SK-N-SH (cell line): ENCODE measurements around the gene LSM14B. TPM values are rescaled to one million over a fixed set of nuclear protein-coding genes. Genes with fewer than 3 reads are reported as not detected.

Source experiments
- CTCF ChIA-PET: fragments of 300-600, 350-600 bp; formaldehyde crosslinking; extraction: SDS; loops from one replicate; lab custom pipeline; 2021; lab: Yijun Ruan, JAX
- POLR2A ChIA-PET: fragments of 350-600 bp; sonication (Branson Sonifier 250); formaldehyde crosslinking; extraction: SDS; loops from one replicate; lab custom pipeline; 2020; ENCODE audit warnings: antibody characterized with exemption, inconsistent platforms; lab: Yijun Ruan, JAX
- DNase-seq: peaks from one replicate; pipeline ENCODE4 v3.0.0; 2012
- H2AFZ ChIP-seq: fragments of 200-600 bp; sonication (generic); 2 replicates; pipeline ENCODE4 v1.8.1; 2016; ENCODE audit warnings: antibody characterized with exemption, mild to moderate bottlenecking, low read depth
- H3F3A ChIP-seq: fragments of 200-600 bp; sonication (generic); replicated peaks from 2 replicates; pipeline ENCODE3; 2016; ENCODE audit warnings: antibody characterized with exemption, mild to moderate bottlenecking; ENCODE audit not compliant: insufficient read depth
- H3K27ac ChIP-seq, 2 experiments: fragments of 200-500 bp in 1 of 2; fragments of 200-600 bp in 1 of 2; sonication (Bioruptor generic) in 1 of 2; sonication (generic), shearing (Covaris generic) in 1 of 2; 2 replicates each; pipeline versions ENCODE4 v1.5.1 to v1.6.1; 2014 to 2016; ENCODE audit warnings: low read depth in 2 of 2, inconsistent platforms in 1 of 2, low read length in 1 of 2, mild to moderate bottlenecking in 1 of 2, mixed read lengths in 1 of 2
- H3K27me3 ChIP-seq: fragments of 200-600 bp; sonication (generic), shearing (Covaris generic); 2 replicates; pipeline ENCODE4 v1.6.1; 2016; ENCODE audit warnings: mixed run types; ENCODE audit not compliant: insufficient read depth
- H3K36me3 ChIP-seq, 2 experiments: fragments of 200-500 bp in 1 of 2; fragments of 200-600 bp in 1 of 2; sonication (Bioruptor generic) in 1 of 2; sonication (generic) in 1 of 2; replicated peaks in 1 of 2; 2 replicates each; pipeline versions ENCODE3 to v1.5.1; 2014 to 2016; ENCODE audit warnings: low read length in 1 of 2, mild to moderate bottlenecking in 1 of 2; ENCODE audit not compliant: insufficient read depth in 2 of 2, control insufficient read depth in 1 of 2
- H3K4me1 ChIP-seq, 2 experiments: fragments of 200-500 bp in 1 of 2; fragments of 200-600 bp in 1 of 2; sonication (Bioruptor generic) in 1 of 2; sonication (generic), shearing (Covaris generic) in 1 of 2; 2 replicates each; pipeline versions ENCODE4 v1.5.1 to v1.6.1; 2014 to 2016; ENCODE audit warnings: low read depth in 1 of 2, low read length in 1 of 2, mixed run types in 1 of 2; ENCODE audit not compliant: insufficient read depth in 2 of 2, control insufficient read depth in 1 of 2
- H3K4me2 ChIP-seq: fragments of 200-600 bp; sonication (generic), shearing (Covaris generic); 2 replicates; pipeline ENCODE4 v1.6.1; 2017; ENCODE audit warnings: mixed run types
- H3K4me3 ChIP-seq, 2 experiments: fragments of 200-500 bp in 1 of 2; fragments of 200-600 bp in 1 of 2; sonication (Bioruptor generic) in 1 of 2; sonication (generic), shearing (Covaris generic) in 1 of 2; 2 replicates each; pipeline versions ENCODE4 v1.5.1 to v1.8.1; 2014 to 2016; ENCODE audit warnings: low read depth in 2 of 2, inconsistent platforms in 1 of 2, low read length in 1 of 2, mild to moderate bottlenecking in 1 of 2, mixed read lengths in 1 of 2, moderate library complexity in 1 of 2
- H3K79me2 ChIP-seq: fragments of 200-600 bp; sonication (generic); 2 replicates; pipeline ENCODE4 v1.8.1; 2017; ENCODE audit warnings: mild to moderate bottlenecking; ENCODE audit not compliant: insufficient read depth
- H3K9ac ChIP-seq: fragments of 200-600 bp; sonication (generic); 2 replicates; pipeline ENCODE4 v1.6.1; 2017; ENCODE audit warnings: mixed run types
- H3K9me2 ChIP-seq: fragments of 200-600 bp; sonication (generic); 2 replicates; pipeline ENCODE4 v1.6.1; 2017; ENCODE audit warnings: mixed run types
- H3K9me3 ChIP-seq: fragments of 200-600 bp; sonication (generic); 2 replicates; pipeline ENCODE4 v1.6.1; 2017; ENCODE audit warnings: mixed run types, mild to moderate bottlenecking, moderate library complexity
- H4K20me1 ChIP-seq: fragments of 200-600 bp; sonication (generic); 2 replicates; pipeline ENCODE4 v1.6.1; 2017; ENCODE audit warnings: mild to moderate bottlenecking, mixed run types; ENCODE audit not compliant: insufficient read depth
- CHD2 ChIP-seq: fragments of 150-350 bp; IDR thresholded peaks from 2 replicates; pipeline ENCODE4 v1.6.1; 2018; ENCODE audit warnings: low read length; ENCODE audit not compliant: partially characterized antibody
- ELF1 ChIP-seq: IDR thresholded peaks from 2 replicates; pipeline ENCODE4 v1.4.0; 2012
- FOXJ3 ChIP-seq: sonication (generic); formaldehyde crosslinking; IDR thresholded peaks from 2 replicates; pipeline ENCODE4 v1.5.1; 2020; ENCODE audit warnings: mild to moderate bottlenecking, missing genetic modification reagents
- FOXM1 ChIP-seq: IDR thresholded peaks from 2 replicates; pipeline ENCODE4 v1.4.0; 2012; ENCODE audit warnings: low read depth, mild to moderate bottlenecking
- MXI1 ChIP-seq: IDR thresholded peaks from 2 replicates; pipeline ENCODE4 v1.6.1; 2012; ENCODE audit warnings: mild to moderate bottlenecking, low read depth, low read length, improper control_type of control experiment
- NFIC ChIP-seq: IDR thresholded peaks from 2 replicates; pipeline ENCODE4 v1.4.0; 2012; ENCODE audit warnings: borderline replicate concordance
- RAD21 ChIP-seq: IDR thresholded peaks from 2 replicates; pipeline ENCODE4 v1.6.1; 2012; ENCODE audit warnings: mild to moderate bottlenecking, low read length
- RFX5 ChIP-seq: IDR thresholded peaks from 2 replicates; pipeline ENCODE4 v1.6.1; 2012; ENCODE audit warnings: mild to moderate bottlenecking, improper control_type of control experiment, low read length
- SIN3A ChIP-seq: IDR thresholded peaks from 2 replicates; pipeline ENCODE4 v1.6.1; 2012; ENCODE audit warnings: low read depth, mild to moderate bottlenecking, low read length, moderate library complexity, borderline replicate concordance
- TCF12 ChIP-seq: IDR thresholded peaks from 2 replicates; pipeline ENCODE4 v1.4.0; 2012
- TEAD4 ChIP-seq: IDR thresholded peaks from 2 replicates; pipeline ENCODE4 v1.4.0; 2012; ENCODE audit warnings: mild to moderate bottlenecking, borderline replicate concordance; ENCODE audit not compliant: insufficient read depth
- YY1 ChIP-seq: IDR thresholded peaks from 2 replicates; pipeline ENCODE4 v1.4.0; 2012; ENCODE audit warnings: low read depth, mild to moderate bottlenecking
- WGBS: methylation state at CpG from one replicate; pipeline ENCODE4 v1.1.6; 2017; ENCODE audit warnings: low lambda C conversion rate; 5-methylcytosine and 5-hydroxymethylcytosine counted together
- polyA plus RNA-seq, 3 experiments: library from polyadenylated mRNA; depleted of rRNA; stranded (reverse); fragments of >200 nt; gene quantifications; 2 replicates each; pipeline ENCODE4 v1.2.3, GENCODE V29; 2012
- TF ChIP-seq, protein P1 (sequence below): IDR thresholded peaks from 2 replicates; pipeline ENCODE4 v1.6.1; 2012; ENCODE audit warnings: mild to moderate bottlenecking, low read depth, low read length, moderate library complexity
- TF ChIP-seq, protein P2 (sequence below): IDR thresholded peaks from 2 replicates; pipeline ENCODE4; 2012
- TF ChIP-seq, protein P3 (sequence below): fragments of 150-350 bp; IDR thresholded peaks from 2 replicates; pipeline ENCODE4 v1.6.1; 2016; ENCODE audit warnings: mild to moderate bottlenecking, low read depth, low read length
- TF ChIP-seq, protein P4 (sequence below): fragments of 200-600 bp; sonication (generic); IDR thresholded peaks from 2 replicates; pipeline ENCODE4 v1.6.1; 2017; ENCODE audit warnings: antibody characterized with exemption, mild to moderate bottlenecking, moderate library complexity
- TF ChIP-seq, protein P5 (sequence below): fragments of 150-350 bp; IDR thresholded peaks from 2 replicates; pipeline ENCODE4 v1.6.1; 2017; ENCODE audit warnings: antibody characterized with exemption, low read length, low read depth, borderline replicate concordance

LSM14B gene
- polyA plus RNA-seq, 1 of the 3 experiments (the other 2 are of a cell fraction), result 64.6 TPM

DNA sequence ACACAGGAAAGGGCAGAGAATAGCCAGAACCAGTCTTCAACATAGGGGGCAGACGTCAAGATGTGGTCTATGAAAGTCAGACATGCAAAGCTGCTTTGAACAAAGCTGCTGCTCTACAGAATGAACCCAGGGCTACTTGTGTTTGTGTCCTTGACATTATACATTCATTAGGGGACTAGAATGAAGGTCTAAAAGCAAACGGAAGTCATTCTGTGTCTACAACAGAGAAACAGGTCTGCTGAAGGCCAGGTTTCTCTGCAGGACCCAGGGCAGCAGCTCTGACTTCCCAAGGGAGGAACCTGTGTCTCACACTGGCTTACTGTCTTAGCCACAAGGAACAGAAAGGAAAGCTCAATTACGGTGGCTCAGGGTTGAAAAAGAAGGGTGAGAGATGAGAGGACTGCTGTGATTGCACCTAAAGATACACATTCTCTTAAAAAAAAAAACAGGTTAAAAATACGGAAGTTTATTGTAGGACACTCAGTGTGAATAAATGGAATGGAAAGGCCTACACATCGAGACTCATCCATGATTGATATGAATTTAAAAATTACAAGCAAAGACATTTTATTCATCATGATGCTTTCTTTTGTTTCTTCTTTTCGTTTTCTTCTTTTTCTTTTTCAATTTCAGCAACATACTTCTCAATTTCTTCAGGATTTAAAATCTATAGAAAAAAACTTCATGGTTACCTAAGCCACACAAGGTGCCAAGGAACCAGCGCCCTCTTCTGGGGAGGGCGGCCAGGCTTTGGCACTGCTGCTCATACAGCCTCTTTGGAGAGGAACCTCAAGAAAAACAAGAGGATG is 14.2 kb downstream of the LSM14B start (continued):
- TF ChIP-seq, protein P1, sequence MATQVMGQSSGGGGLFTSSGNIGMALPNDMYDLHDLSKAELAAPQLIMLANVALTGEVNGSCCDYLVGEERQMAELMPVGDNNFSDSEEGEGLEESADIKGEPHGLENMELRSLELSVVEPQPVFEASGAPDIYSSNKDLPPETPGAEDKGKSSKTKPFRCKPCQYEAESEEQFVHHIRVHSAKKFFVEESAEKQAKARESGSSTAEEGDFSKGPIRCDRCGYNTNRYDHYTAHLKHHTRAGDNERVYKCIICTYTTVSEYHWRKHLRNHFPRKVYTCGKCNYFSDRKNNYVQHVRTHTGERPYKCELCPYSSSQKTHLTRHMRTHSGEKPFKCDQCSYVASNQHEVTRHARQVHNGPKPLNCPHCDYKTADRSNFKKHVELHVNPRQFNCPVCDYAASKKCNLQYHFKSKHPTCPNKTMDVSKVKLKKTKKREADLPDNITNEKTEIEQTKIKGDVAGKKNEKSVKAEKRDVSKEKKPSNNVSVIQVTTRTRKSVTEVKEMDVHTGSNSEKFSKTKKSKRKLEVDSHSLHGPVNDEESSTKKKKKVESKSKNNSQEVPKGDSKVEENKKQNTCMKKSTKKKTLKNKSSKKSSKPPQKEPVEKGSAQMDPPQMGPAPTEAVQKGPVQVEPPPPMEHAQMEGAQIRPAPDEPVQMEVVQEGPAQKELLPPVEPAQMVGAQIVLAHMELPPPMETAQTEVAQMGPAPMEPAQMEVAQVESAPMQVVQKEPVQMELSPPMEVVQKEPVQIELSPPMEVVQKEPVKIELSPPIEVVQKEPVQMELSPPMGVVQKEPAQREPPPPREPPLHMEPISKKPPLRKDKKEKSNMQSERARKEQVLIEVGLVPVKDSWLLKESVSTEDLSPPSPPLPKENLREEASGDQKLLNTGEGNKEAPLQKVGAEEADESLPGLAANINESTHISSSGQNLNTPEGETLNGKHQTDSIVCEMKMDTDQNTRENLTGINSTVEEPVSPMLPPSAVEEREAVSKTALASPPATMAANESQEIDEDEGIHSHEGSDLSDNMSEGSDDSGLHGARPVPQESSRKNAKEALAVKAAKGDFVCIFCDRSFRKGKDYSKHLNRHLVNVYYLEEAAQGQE, result no peak
- TF ChIP-seq NFIC (0 out of 2 replicates have a peak, but pooled peaks have one; percentile 32), FOXM1 (no peak), RAD21 (peak; percentile 73), TEAD4 (no peak), MXI1 (no peak), ELF1 (no peak), FOXJ3 (CRISPR knock-in tag) (no peak), SIN3A (no peak), YY1 (no peak)
- TF ChIP-seq, protein P2, sequence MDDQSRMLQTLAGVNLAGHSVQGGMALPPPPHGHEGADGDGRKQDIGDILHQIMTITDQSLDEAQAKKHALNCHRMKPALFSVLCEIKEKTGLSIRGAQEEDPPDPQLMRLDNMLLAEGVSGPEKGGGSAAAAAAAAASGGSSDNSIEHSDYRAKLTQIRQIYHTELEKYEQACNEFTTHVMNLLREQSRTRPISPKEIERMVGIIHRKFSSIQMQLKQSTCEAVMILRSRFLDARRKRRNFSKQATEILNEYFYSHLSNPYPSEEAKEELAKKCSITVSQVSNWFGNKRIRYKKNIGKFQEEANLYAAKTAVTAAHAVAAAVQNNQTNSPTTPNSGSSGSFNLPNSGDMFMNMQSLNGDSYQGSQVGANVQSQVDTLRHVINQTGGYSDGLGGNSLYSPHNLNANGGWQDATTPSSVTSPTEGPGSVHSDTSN, result no peak
- TF ChIP-seq, all 33 proteins: peak for 4

DNA sequence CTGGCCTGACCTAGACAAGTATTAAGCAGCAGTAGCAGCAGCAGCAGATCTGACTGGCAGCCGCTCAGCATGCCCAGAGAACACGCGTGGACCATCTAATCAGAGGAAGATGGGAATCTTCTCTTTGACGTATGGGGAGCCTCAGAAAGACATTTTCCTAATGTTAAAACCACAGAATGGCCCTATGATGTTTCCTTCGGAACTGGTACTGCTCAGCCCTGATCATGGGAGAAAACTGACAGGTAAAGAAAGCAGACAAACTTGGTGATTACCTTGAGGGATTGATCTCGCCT is 14.8 kb downstream of the LSM14B start:
- TF ChIP-seq, protein P2, result no peak
- no peak for TF ChIP-seq YY1
- TF ChIP-seq SIN3A, result no peak
- TF ChIP-seq RFX5, result no peak
- no peak for TF ChIP-seq TCF12
- TF ChIP-seq, protein P3, sequence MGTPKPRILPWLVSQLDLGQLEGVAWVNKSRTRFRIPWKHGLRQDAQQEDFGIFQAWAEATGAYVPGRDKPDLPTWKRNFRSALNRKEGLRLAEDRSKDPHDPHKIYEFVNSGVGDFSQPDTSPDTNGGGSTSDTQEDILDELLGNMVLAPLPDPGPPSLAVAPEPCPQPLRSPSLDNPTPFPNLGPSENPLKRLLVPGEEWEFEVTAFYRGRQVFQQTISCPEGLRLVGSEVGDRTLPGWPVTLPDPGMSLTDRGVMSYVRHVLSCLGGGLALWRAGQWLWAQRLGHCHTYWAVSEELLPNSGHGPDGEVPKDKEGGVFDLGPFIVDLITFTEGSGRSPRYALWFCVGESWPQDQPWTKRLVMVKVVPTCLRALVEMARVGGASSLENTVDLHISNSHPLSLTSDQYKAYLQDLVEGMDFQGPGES, result no peak
- no peak for TF ChIP-seq FOXM1
- TF ChIP-seq, protein P4, sequence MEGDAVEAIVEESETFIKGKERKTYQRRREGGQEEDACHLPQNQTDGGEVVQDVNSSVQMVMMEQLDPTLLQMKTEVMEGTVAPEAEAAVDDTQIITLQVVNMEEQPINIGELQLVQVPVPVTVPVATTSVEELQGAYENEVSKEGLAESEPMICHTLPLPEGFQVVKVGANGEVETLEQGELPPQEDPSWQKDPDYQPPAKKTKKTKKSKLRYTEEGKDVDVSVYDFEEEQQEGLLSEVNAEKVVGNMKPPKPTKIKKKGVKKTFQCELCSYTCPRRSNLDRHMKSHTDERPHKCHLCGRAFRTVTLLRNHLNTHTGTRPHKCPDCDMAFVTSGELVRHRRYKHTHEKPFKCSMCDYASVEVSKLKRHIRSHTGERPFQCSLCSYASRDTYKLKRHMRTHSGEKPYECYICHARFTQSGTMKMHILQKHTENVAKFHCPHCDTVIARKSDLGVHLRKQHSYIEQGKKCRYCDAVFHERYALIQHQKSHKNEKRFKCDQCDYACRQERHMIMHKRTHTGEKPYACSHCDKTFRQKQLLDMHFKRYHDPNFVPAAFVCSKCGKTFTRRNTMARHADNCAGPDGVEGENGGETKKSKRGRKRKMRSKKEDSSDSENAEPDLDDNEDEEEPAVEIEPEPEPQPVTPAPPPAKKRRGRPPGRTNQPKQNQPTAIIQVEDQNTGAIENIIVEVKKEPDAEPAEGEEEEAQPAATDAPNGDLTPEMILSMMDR, result no peak
- no peak for TF ChIP-seq FOXJ3 (CRISPR knock-in tag)
- TF ChIP-seq CHD2, result no peak
- TF ChIP-seq, protein P5, sequence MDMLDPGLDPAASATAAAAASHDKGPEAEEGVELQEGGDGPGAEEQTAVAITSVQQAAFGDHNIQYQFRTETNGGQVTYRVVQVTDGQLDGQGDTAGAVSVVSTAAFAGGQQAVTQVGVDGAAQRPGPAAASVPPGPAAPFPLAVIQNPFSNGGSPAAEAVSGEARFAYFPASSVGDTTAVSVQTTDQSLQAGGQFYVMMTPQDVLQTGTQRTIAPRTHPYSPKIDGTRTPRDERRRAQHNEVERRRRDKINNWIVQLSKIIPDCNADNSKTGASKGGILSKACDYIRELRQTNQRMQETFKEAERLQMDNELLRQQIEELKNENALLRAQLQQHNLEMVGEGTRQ, result no peak
- TF ChIP-seq, all 33 proteins: peak for 0
- Histone ChIP-seq H3K27ac (no peak overlapping the region; a peak in 1 of 4 replicates), H3K79me2 (peaks cover 46% of the 10 kb centered on the region), H3K4me3 (no peak overlapping the region; a peak in 1 of 4 replicates), H3K36me3 (peaks cover 57 to 79% of the 10 kb centered on the region in 2 experiments), H3K9me2 (no peaks in the 10 kb centered on the region), H2AFZ (no peak overlapping the region), H3K9ac (no peak overlapping the region), H3F3A (peaks cover 37% of the 10 kb centered on the region), H4K20me1 (peaks cover 79% of the 10 kb centered on the region), H3K4me1 (peaks cover 5 to 14% of the 10 kb centered on the region in 2 experiments; a peak in 3 of 4 replicates), H3K27me3 (no peaks in the 10 kb centered on the region), H3K4me2 (no peak overlapping the region), H3K9me3 (no peaks in the 10 kb centered on the region)
- no peak for DNase-seq
- POLR2A ChIA-PET, result interaction anchor here (1.4 to 1.5 kb wide), 2 partner anchors 15 to 126 kb away, joined by 5 to 6 read pairs; no protein-coding TSS in a partner anchor
- CTCF ChIA-PET, result interaction anchor here (0.7 to 11.1 kb wide), 9 partner anchors 10 to 127 kb away, joined by 3 to 130 read pairs (median 8); no protein-coding TSS in a partner anchor
- WGBS, result 86% methylated on average over 6 of the region's 6 CpGs
